GM12892 (cell line): Measurements from ENCODE around the gene SLAMF7.
"Not testable (repeated sequence)": the region's sequence is repeated elsewhere in the genome, so short reads cannot be mapped to it uniquely, and the experiment has no call there.

Source experiments
- POLR2A ChIP-seq: IDR thresholded peaks from 2 replicates; pipeline ENCODE4 v1.6.1; 2011; ENCODE audit warnings: low read depth, low read length, control low read depth
- TAF1 ChIP-seq: IDR thresholded peaks from 2 replicates; pipeline ENCODE4 v1.6.1; 2011; ENCODE audit warnings: low read depth, mild to moderate bottlenecking, control low read depth, low read length, borderline replicate concordance

- peak; percentile 74 for TF ChIP-seq POLR2A
- TF ChIP-seq TAF1, result not testable (repeated sequence)
Observed at GRCh38 chr1:160712525-160713080, 26.4 kb upstream of the SLAMF7 start.
